Ovary (tissue), 9 donors: Measurements from ENCODE around the gene MYT1. TPM values are rescaled to one million over a fixed set of nuclear protein-coding genes. Genes with fewer than 3 reads are reported as not detected.

ENCODE experiments used
- DNase-seq, 5 donors: peaks; one replicate each; pipeline ENCODE4 v3.0.0-alpha.2; 2019 to 2020
- H3K27ac ChIP-seq, 2 donors: fragments of 200-600 bp; one replicate each; pipeline versions ENCODE4 v1.5.1 to v1.8.0; 2019 to 2022
- H3K27me3 ChIP-seq: fragments of 200-600 bp; one replicate; pipeline ENCODE4 v1.8.0; 2022
- H3K36me3 ChIP-seq: fragments of 200-600 bp; sonication (generic); one replicate; pipeline ENCODE4 v1.5.1; 2019
- H3K4me1 ChIP-seq: one replicate; pipeline ENCODE4 v1.8.1; 2013; ENCODE audit warnings: mild to moderate bottlenecking, moderate library complexity; ENCODE audit not compliant: insufficient read depth
- H3K4me3 ChIP-seq: fragments of 200-600 bp; sonication (generic); one replicate; pipeline ENCODE4 v1.5.1; 2017
- H3K9me3 ChIP-seq, 2 donors: fragments of 200-600 bp in 1 of 2; sonication (generic) in 1 of 2; one replicate each; pipeline versions ENCODE4 v1.5.1 to v1.8.1; 2013 to 2019; ENCODE audit warnings: mild to moderate bottlenecking in 1 of 2, moderate library complexity in 1 of 2
- EP300 ChIP-seq: sonication (generic); formaldehyde crosslinking; IDR thresholded peaks from one replicate; pipeline ENCODE4 v1.6.1; 2017; ENCODE audit warnings: antibody characterized with exemption
- POLR2A ChIP-seq: fragments of 450-650 bp; IDR thresholded peaks from one replicate; pipeline ENCODE4 v1.6.1; 2017; ENCODE audit warnings: antibody characterized with exemption, mild to moderate bottlenecking, moderate library complexity
- WGBS, 3 donors: extraction: QIAGEN DNeasy Blood & Tissue Kit in 1 of 3; methylation state at CpG; one replicate each; pipeline versions ENCODE4 v1.1.5 to v1.1.7; 2013 to 2017; 5-methylcytosine and 5-hydroxymethylcytosine counted together
- intact Hi-C, 4 donors: fragments of 100-400 bp; cut with DNase I; formaldehyde crosslinking; loops; one replicate each; pipeline versions ENCODE4 v1.11.0 to v1.15.1; 2022 to 2023
- polyA plus RNA-seq, 2 donors: library from polyadenylated mRNA; stranded (reverse); fragments of 200-250 nt in 1 of 2; fragments of 350-450 nt in 1 of 2; fragmentation: Illumina TruSeq in 1 of 2; extraction: RNeasy Lipid Tissue Mini Kit (QIAGEN cat#74804) in 1 of 2; gene quantifications; one replicate each; pipeline ENCODE4 v1.2.3, GENCODE V29; 2013 to 2014
- total RNA-seq, 7 donors: library from RNA; depleted of rRNA in 2 of 7; stranded (reverse); fragments of >200 nt in 2 of 7; fragmentation: NEBNext Ultra II Directional in 3 of 7; extraction: Animal tissue kit (Norgen Biotek cat#: 25700) in 3 of 7; gene quantifications; one replicate each; pipeline versions ENCODE4 v1.1.0 to v1.2.4, GENCODE V29; 2016 to 2023
- TF ChIP-seq, protein P1 (sequence below), 3 donors: fragments of 450-650 bp in 2 of 3; fragments of 200-600 bp in 1 of 3; IDR thresholded peaks; one replicate each; pipeline versions ENCODE4 v1.5.1 to v1.8.0; 2016 to 2022; ENCODE audit warnings: antibody characterized with exemption in 3 of 3, mild to moderate bottlenecking in 1 of 3
- donor health status: DM: no; HTN: no; CAD: no; lungs with moderate emphysema.
- donor health status: DM: no; HTN: no; CAD: no.
- donor health status: Bipolar disorder and iron deficiency.
- donor health status: DM: yes; HTN: yes; CAD: no.
- donor health status: DM: no; HTN: no; CAD: no.
- donor health status: DM: yes; HTN: yes; CAD: no.

The MYT1 gene
- total and polyA plus RNA-seq, 9 donors = 0.05 to 0.25 (median 0.13) TPM; not detected in 1

DNA sequence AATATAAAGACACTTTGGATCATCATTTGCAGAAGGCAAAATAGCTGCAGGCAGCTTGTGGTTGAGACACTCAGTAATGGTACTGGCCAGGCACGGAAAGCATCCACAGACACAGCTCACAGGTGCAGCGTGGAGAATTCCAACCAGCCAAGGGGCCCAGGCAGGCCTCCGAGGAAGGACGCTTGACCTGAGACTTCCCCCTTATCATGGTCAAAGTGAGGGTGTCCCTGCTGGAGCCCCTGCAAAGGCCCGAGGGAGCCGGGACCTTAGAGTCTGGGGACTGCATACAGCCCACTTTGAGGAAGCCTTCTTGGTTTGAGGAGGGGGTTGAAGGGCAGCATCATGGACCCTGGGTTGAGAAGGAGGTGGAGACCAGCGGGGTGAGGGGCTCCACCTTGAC, 15.1 kb upstream of the MYT1 start:
- no peak for TF ChIP-seq EP300
- TF ChIP-seq POLR2A = no peak
- TF ChIP-seq, protein P1, sequence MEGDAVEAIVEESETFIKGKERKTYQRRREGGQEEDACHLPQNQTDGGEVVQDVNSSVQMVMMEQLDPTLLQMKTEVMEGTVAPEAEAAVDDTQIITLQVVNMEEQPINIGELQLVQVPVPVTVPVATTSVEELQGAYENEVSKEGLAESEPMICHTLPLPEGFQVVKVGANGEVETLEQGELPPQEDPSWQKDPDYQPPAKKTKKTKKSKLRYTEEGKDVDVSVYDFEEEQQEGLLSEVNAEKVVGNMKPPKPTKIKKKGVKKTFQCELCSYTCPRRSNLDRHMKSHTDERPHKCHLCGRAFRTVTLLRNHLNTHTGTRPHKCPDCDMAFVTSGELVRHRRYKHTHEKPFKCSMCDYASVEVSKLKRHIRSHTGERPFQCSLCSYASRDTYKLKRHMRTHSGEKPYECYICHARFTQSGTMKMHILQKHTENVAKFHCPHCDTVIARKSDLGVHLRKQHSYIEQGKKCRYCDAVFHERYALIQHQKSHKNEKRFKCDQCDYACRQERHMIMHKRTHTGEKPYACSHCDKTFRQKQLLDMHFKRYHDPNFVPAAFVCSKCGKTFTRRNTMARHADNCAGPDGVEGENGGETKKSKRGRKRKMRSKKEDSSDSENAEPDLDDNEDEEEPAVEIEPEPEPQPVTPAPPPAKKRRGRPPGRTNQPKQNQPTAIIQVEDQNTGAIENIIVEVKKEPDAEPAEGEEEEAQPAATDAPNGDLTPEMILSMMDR (IDR thresholded peaks at IDR 0.05) = no peak
- Histone ChIP-seq H3K27me3 (no peaks in the 10 kb centered on the region), H3K27ac (no peak overlapping the region), H3K9me3 (no peaks in the 10 kb centered on the region), H3K4me3 (no peak overlapping the region), H3K36me3 (no peaks in the 10 kb centered on the region), H3K4me1 (no peaks in the 10 kb centered on the region)
- WGBS, 3 donors = 88 to 90% (median 90%) methylated on average over 7 of the region's 7 CpGs
- DNase-seq = no peak
- intact Hi-C loops = no loop called here

DNA sequence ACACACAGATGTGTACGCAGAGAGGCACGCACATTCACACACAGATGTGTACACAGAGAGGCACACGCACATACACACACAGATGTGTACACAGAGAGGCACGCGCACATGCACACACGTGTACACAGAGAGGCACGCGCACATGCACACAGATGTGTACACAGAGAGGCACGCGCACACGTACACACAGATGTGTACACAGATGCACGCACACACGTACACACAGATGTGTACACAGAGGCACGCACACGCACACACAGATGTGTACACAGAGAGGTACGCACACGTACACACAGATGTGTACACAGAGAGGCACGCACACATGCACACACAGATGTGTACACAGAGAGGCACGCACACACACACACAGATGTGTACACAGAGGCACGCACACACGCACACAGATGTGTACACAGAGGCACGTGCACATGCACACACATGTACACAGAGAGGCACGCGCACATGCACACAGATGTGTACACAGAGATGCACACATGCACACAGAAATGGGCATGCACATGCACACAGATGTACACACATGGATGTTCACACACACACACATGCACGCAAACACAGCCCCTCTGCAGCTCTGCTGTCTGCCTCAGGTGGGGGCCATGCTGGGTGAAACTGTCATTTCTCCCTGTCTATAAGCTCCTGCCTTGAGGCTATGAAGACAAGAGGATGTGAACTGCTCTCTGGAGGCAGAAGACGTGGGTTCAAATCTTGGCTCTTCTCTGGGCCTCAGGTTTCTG, 14.3 kb upstream of the MYT1 start:
- 91 to 96% (median 92%) methylated on average over 26 of the region's 26 CpGs for WGBS, 3 donors
- intact Hi-C loops = no loop called here
- no peaks in the 10 kb centered on the region for H3K27me3 ChIP-seq
- no peaks in the 10 kb centered on the region for H3K36me3 ChIP-seq
- TF ChIP-seq EP300 (no peak), POLR2A (no peak)
- TF ChIP-seq, protein P1 (IDR thresholded peaks at IDR 0.05) = no peak
- no peaks in the 10 kb centered on the region for H3K9me3 ChIP-seq
- H3K4me3 ChIP-seq = no peak overlapping the region
- H3K4me1 ChIP-seq = no peaks in the 10 kb centered on the region
- peak in 1 of 5 donors; percentile 7 for DNase-seq
- no peak overlapping the region for H3K27ac ChIP-seq

DNA sequence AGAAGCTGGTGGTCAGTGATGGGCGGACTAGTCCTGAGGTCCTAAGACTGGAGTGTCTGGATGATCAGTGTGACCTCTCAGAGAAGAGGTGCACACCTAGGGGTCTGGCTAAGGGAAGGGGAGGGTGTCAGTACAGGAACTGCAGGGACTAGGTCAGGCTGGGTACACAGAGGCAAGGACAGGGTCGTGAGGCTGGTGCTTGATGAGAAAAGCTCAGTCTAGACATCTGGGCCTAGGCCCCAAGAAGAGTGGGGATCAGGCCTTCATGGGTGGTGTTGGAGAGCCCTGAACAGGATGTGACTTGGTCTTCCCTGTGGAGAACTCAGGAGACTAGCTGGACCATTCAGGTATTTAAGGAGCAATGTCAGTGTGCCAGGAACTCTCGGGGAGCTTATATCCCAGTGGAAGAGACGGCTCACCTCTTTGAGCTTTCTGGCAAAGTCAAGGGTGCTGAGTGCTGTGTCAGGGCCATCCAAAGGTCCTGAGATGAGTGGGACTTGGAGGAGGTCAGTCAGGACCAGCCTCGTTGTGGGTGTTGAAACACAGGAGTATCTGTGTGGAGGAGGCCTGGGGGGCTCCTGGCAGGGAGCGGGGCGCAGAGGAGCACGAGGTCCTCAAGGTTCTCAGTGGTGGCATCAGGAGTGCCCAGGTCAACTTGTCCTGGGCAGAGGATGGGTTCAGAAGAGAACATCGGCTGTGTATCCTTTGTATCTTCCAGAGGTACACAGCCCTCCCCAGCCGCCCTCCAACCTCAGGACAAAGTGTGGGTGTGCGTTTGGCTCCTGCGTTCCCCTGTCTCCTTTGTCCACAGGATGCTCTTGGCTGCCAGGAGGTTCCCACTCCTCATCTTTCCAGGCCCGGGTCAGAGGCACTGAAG, 13.3 kb upstream of the MYT1 start:
- DNase-seq = peak in 1 of 5 donors; percentile 4
- Histone ChIP-seq H3K27me3 (no peaks in the 10 kb centered on the region), H3K4me3 (no peak overlapping the region), H3K36me3 (no peaks in the 10 kb centered on the region), H3K27ac (no peak overlapping the region), H3K4me1 (no peaks in the 10 kb centered on the region), H3K9me3 (no peaks in the 10 kb centered on the region)
- WGBS, 3 donors = 66 to 74% (median 73%) methylated on average over 13 of the region's 13 CpGs
- no peak for TF ChIP-seq EP300
- TF ChIP-seq, protein P1 (IDR thresholded peaks at IDR 0.05) = no peak
- TF ChIP-seq POLR2A = no peak
- intact Hi-C loops = no loop called here

DNA sequence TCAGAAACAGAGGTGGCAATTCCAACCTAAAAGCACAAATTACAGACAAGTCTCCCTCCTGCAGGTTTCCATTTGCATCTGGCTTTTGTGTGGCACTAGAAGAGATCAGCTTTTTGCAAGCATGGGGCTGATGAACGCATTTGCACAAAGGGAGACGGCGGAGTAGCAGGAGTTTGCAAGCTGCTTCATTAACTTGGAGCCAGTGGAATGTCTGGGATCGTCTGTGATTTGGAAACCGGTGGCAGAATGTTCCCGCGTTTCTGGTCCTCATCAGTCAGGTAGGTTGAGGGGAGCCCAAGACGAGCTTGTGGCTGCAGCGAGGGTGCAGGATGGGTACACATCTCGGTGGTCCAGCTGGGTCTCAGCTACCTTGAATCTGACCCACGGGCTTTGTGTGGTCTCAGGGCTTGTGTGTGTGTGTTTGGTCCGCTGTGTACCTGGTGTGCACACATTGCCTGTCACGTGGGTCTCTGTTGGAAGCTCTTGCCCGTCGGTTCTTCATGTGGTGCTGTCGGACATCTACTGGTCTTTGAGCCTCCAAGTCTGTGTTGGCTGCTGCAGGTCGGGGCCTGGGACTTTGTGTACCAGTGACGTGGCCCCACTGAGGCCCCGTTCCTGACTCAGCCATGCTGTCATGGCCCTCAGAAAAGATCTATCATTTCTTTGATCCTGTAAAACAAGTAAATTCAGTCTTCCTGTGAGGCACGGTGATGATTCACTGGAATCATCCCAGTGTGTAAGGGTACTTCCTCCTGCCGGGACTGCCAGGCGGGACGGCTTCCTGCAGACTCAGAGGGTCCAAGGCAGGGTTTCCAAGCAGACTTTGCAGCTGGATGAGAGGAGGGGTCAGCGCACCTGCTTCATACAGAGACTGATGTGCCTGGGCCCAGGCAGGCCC, 12.4 kb upstream of the MYT1 start:
- 67 to 74% (median 70%) methylated on average over 24 of the region's 24 CpGs for WGBS, 3 donors
- intact Hi-C loops = no loop called here
- no peak for TF ChIP-seq POLR2A
- no peak for TF ChIP-seq EP300
- TF ChIP-seq, protein P1 (IDR thresholded peaks at IDR 0.05) = no peak
- DNase-seq = no peak
- H3K36me3 ChIP-seq = no peaks in the 10 kb centered on the region
- no peaks in the 10 kb centered on the region for H3K9me3 ChIP-seq
- H3K27ac ChIP-seq = no peak overlapping the region
- H3K27me3 ChIP-seq = no peaks in the 10 kb centered on the region
- no peaks in the 10 kb centered on the region for H3K4me1 ChIP-seq
- no peak overlapping the region for H3K4me3 ChIP-seq
